Measurements from ENCODE around the gene AP2A1.
A peak's percentile ranks its signal among the peaks of the same experiment; 100 is the strongest.

Gene AP2A1

GRCh38 chr19:49799271-49799797, 32.5 kb downstream of the AP2A1 start:
- DNase-seq: no peak

- no peak for DNase-seq
These were observed 33.1 kb downstream of the AP2A1 start for GRCh38 chr19:49799798-49800376.

- DNase-seq: no peak
These were observed 34.0 kb downstream of the AP2A1 start for GRCh38 chr19:49800771-49801170.

- DNase-seq: no peak
These were observed 34.6 kb downstream of the AP2A1 start for GRCh38 chr19:49801401-49801888.

- peak; percentile 56 for DNase-seq
These were observed 35.3 kb downstream of the AP2A1 start for GRCh38 chr19:49801966-49802661.

- DNase-seq: no peak
These were observed 36.2 kb downstream of the AP2A1 start for GRCh38 chr19:49802836-49803528.

GRCh38 chr19:49803529-49803856, 36.7 kb downstream of the AP2A1 start:
- no peak for DNase-seq

GRCh38 chr19:49805822-49806619, 39.2 kb downstream of the AP2A1 start:
- no peak for DNase-seq

- DNase-seq: no peak
These were observed 39.8 kb downstream of the AP2A1 start for GRCh38 chr19:49806620-49806959.

GRCh38 chr19:49807058-49807903, 40.5 kb downstream of the AP2A1 start:
- no peak for DNase-seq

GRCh38 chr19:49807904-49808675, 41.3 kb downstream of the AP2A1 start:
- no peak for DNase-seq

GRCh38 chr19:49808711-49809159, 41.9 kb downstream of the AP2A1 start:
- DNase-seq: peak; percentile 92

GRCh38 chr19:49809160-49809940, 42.5 kb downstream of the AP2A1 start:
- peak; percentile 71 for DNase-seq

- no peak for DNase-seq
These were observed 43.2 kb downstream of the AP2A1 start for GRCh38 chr19:49809941-49810389.

GRCh38 chr19:49811328-49811727, 44.5 kb downstream of the AP2A1 start:
- no peak for DNase-seq

GRCh38 chr19:49812452-49812996, 45.7 kb downstream of the AP2A1 start:
- peak; percentile 34 for DNase-seq

- peak; percentile 99 for DNase-seq
These were observed 46.4 kb downstream of the AP2A1 start, which contains the start of gene FUZ for GRCh38 chr19:49812997-49813861. TSS of gene FUZ (minus strand) at chr19:49813292. CDS start at chr19:49813106, 186 bp downstream.

- no peak for DNase-seq
These were observed 47.2 kb downstream of the AP2A1 start for GRCh38 chr19:49814010-49814409.

GRCh38 chr19:49816590-49816989, 49.8 kb downstream of the AP2A1 start:
- DNase-seq: peak; percentile 41
